Umbilical cord (tissue), 2 donors: ENCODE results near the gene PSMA6. TPM values are rescaled to one million over a fixed set of nuclear protein-coding genes. Genes with fewer than 3 reads are reported as not detected.

ENCODE experiments used
- DNase-seq: peaks from one replicate; pipeline ENCODE4 v3.0.0-alpha.2; 2015; ENCODE audit warnings: low spot score
- total RNA-seq: library from RNA; depleted of rRNA; stranded (reverse); fragments of >200 nt; gene quantifications from one replicate; pipeline ENCODE4 v1.2.3, GENCODE V29; 2014; ENCODE audit warnings: low replicate concordance; ENCODE audit not compliant: insufficient read depth

The PSMA6 gene
- total RNA-seq, 1 donor from 2014 or later, result 117 TPM

DNA sequence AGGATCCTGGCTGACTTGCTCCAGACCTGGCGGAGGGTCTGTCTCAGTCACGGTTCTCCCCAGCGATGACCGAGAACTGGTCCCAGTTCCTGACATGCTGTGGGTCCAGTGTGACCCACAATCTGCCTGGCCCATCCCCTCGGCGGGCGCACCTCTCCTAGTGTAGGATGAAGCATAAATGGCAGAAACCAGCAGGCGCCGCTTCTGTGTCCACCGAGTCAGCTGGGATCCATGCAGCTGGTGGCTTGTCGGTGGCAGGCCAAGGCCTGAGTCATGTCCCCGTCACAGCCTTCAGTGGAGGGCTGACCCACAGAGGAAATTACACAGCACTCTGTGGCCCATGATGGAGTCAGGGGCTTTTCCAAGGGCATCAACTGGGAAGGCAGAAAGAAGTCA is 73.9 kb downstream of the PSMA6 start:
- DNase-seq, result no peak

DNA sequence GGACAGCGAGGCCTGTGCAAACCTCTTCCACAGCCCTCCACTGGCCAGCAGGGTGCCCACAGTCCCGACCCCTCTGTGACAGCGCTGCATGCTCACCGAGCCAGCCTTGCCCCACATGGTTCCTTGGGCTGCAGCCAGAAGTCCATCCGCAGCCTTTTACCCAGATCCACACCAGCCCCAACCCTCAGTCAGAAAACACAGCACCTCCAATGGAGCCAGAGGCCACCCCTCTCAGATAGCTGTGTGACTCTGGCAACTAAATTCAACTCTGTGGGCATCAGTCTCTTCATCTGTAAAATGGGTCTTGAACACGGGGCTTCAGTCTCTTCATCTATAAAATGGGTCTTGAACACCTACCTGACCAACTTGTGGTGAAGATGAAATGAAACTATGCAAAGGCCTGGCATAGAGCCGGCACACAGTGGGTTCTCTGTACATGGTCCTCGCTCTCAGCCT is 74.4 kb downstream of the PSMA6 start:
- no peak for DNase-seq

GRCh38 chr14:35367056-35367372 is 74.8 kb downstream of the PSMA6 start:
- no peak for DNase-seq

Other genes starting within 250 kb of the PSMA6 start
- gene FAM177A1, start 246.1 kb upstream of the PSMA6 start, total RNA-seq, result 68.1 TPM
- 78.0 TPM for gene PPP2R3C, start 170.4 kb upstream of the PSMA6 start, total RNA-seq
- 9.1 TPM for gene PRORP, start 169.8 kb upstream of the PSMA6 start, total RNA-seq
- 170 TPM for gene NFKBIA, start 112.4 kb downstream of the PSMA6 start, total RNA-seq
- gene INSM2, start 241.8 kb downstream of the PSMA6 start, total RNA-seq, result 1.7 TPM